Memory B cell (primary cell): ENCODE measurements around the gene PCDHGA3.
"Not testable (repeated sequence)": the region's sequence is repeated elsewhere in the genome, so short reads cannot be mapped to it uniquely, and the experiment has no call there.

Experiments
- ATAC-seq: fragments of 150-1000 bp; cut with Tn5 transposase; 2 replicates; pipeline ENCODE4 v1.10.0; 2021; ENCODE audit warnings: low read depth, mild to moderate bottlenecking, moderate library complexity
- DNase-seq, 2 donors: peaks; one replicate each; pipeline ENCODE4 v3.0.0; 2022; ENCODE audit warnings: low spot score in 2 of 2
- H3K27ac Mint-ChIP-seq: one replicate; pipeline ENCODE4 v1.8.0; 2022; ENCODE audit warnings: mild to moderate bottlenecking, moderate library complexity, mixed read lengths
- H3K27me3 Mint-ChIP-seq: one replicate; pipeline ENCODE4 v1.8.0; 2022; ENCODE audit warnings: mixed read lengths
- H3K36me3 Mint-ChIP-seq: one replicate; pipeline ENCODE4 v1.8.0; 2022; ENCODE audit warnings: mild to moderate bottlenecking, mixed read lengths
- H3K4me1 Mint-ChIP-seq: one replicate; pipeline ENCODE4 v1.8.0; 2022; ENCODE audit warnings: mixed read lengths
- H3K4me3 Mint-ChIP-seq: one replicate; pipeline ENCODE4 v1.8.0; 2022; ENCODE audit warnings: mild to moderate bottlenecking, moderate library complexity, mixed read lengths
- H3K9me3 Mint-ChIP-seq: one replicate; pipeline ENCODE4 v1.8.0; 2022; ENCODE audit warnings: mixed read lengths

Gene PCDHGA3

DNA sequence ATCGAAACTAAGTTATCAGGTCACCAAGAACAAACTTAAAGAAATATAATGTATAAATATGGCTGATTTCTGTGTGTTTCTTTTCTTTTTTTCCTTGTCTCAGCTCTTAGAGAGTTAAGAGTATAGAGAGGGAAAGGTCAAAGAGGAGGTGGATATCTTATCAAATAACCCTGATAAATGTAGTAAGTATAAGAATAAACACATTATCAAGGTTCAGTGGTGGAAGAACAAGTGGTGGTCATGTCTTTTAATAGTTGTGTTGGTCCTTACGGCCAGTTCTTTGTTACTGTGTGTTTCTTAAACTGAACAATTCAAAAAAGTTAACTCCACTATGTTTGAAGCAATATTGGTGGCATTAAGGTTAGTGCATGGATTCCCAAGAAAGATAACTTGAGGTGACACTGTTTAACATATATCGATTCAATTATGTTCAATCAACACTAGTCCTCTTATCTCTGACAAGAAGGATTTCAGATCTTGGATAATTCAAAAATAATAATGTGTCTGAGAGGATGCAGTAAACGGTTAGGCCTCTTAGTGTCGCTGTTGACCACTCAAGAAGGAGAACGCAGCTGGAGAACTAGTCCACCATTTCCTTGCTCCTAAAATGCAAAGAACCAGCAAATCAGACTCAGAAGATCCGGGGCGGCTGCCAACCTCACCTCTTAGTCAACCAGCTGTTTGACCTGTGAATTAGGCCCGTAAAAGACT, at the start of gene PCDHGA3:
TSS of gene PCDHGA3 (plus strand) at position 588 of the 711 bp plus-strand sequence. CDS start 205 bp downstream, outside the sequence.
- Mint-ChIP-seq H3K27ac (no peak within 1 kb of the TSS), H3K4me1 (no peaks in the 10 kb centered on the region), H3K36me3 (peaks cover 7% of the 10 kb centered on the region), H3K27me3 (peaks cover 20% of the 10 kb centered on the region), H3K4me3 (peak within 1 kb of the TSS; percentile 58), H3K9me3 (peaks cover 20% of the 10 kb centered on the region)
- ATAC-seq: no peak
- no peak for DNase-seq

DNA sequence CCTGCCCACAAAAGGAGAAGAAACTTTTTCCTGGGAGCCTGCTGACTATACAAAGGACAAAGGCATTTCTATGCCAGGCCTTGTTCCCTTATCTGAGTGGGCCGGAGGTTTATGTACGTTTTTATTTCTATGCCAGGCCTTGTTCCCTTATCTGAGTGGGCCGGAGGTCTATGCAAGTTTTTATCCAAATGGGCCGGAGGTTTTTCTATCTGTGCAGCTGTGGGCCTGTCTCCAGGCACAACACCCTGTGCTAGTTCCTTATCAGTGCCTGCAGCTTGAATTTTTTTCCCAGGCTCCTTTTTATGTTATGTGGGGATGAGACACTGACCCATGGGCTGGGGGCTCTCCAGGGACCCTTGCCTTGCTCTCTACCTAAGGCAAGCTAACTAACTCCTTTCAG, 45.3 kb upstream of the PCDHGA3 start:
- H3K4me3 Mint-ChIP-seq: no peak overlapping the region
- H3K36me3 Mint-ChIP-seq: peaks cover 43% of the 10 kb centered on the region
- peaks cover 20% of the 10 kb centered on the region for H3K9me3 Mint-ChIP-seq

DNA sequence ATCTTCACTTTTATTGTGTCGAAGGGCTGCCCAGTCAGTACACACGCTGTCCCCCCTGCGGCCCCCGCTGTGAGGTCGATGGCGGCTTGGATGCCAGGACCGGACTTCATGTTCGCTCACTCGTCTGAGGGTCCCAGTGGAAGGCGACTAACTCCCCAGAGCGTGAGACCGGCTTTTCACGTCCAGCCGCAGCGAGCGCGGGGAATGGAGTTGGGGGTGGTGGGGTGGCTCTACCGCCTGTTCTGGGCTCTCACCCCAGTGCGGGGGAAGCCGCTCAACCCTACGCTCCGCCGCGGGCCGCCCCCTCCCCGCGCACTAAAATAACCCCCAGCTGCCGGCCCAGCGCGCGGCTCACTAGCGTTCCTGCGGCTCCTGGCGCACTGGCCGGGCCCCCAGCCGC, 39.9 kb upstream of the PCDHGA3 start, which contains the start of gene SLC25A2:
TSS of gene SLC25A2 (minus strand) at position 294 of the 400 bp plus-strand sequence. CDS start at position 110, 184 bp downstream.
- no peaks in the 10 kb centered on the region for H3K4me1 Mint-ChIP-seq
- DNase-seq (no peak), ATAC-seq (no peak)
- no peaks in the 10 kb centered on the region for H3K27me3 Mint-ChIP-seq
- H3K9me3 Mint-ChIP-seq: peaks cover 11% of the 10 kb centered on the region
- peaks cover 39% of the 10 kb centered on the region for H3K36me3 Mint-ChIP-seq
- no peak within 1 kb of the TSS for H3K27ac Mint-ChIP-seq
- no peak within 1 kb of the TSS for H3K4me3 Mint-ChIP-seq

More for the DNA sequence above, 45.3 kb upstream of the PCDHGA3 start:
- Mint-ChIP-seq H3K27ac (no peak overlapping the region), H3K4me1 (peaks cover 7% of the 10 kb centered on the region), H3K27me3 (no peaks in the 10 kb centered on the region)
- ATAC-seq (no peak), DNase-seq (no peak)

DNA sequence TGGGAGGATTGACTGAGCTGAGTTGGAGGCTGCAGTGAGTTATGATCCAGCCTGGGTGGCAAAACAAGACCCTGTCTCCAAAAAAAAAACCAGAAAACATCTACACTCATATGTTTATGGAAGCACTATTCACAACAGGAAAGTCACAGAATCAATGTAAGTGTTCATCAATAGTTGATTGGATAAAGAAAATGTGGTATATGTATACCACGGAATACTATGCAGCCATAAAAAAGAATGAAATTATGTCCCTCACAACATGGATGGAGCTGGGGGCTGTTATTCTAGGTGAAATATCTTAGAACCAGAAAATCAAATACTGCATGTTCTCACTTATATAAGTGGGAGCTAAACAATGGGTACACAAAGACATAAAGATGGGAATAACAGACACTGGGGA, 37.0 kb upstream of the PCDHGA3 start:
- H3K4me3 Mint-ChIP-seq: no peak overlapping the region
- H3K36me3 Mint-ChIP-seq: peaks cover 47% of the 10 kb centered on the region
- ATAC-seq (no peak), DNase-seq (no peak)
- no peaks in the 10 kb centered on the region for H3K4me1 Mint-ChIP-seq
- H3K27ac Mint-ChIP-seq: no peak overlapping the region
- no peaks in the 10 kb centered on the region for H3K27me3 Mint-ChIP-seq
- H3K9me3 Mint-ChIP-seq: peaks cover 17% of the 10 kb centered on the region

DNA sequence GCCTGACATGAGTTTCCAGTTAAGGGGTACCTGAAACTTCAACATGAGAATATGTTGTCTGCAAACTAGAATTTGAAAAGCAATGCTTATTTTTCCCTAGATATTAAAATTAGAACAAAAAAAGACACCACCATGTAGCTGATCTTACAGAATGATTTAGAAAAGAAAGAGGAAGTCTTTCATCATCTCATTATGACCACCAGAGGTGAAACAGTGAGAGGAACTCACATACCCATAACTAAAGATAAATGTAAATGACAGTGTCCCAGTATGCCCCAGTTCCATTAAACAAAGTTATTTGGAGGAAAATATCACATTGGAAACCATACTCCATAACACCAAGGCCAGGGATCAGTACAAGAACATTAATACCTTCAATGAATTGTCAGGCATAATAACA, 29.9 kb upstream of the PCDHGA3 start:
- no peak for ATAC-seq
- H3K36me3 Mint-ChIP-seq: peaks cover 50% of the 10 kb centered on the region
- H3K27ac Mint-ChIP-seq: no peak overlapping the region
- no peak overlapping the region for H3K4me3 Mint-ChIP-seq
- no peaks in the 10 kb centered on the region for H3K27me3 Mint-ChIP-seq
- no peak for DNase-seq
- peaks cover 24% of the 10 kb centered on the region for H3K9me3 Mint-ChIP-seq
- H3K4me1 Mint-ChIP-seq: peaks cover 6% of the 10 kb centered on the region

DNA sequence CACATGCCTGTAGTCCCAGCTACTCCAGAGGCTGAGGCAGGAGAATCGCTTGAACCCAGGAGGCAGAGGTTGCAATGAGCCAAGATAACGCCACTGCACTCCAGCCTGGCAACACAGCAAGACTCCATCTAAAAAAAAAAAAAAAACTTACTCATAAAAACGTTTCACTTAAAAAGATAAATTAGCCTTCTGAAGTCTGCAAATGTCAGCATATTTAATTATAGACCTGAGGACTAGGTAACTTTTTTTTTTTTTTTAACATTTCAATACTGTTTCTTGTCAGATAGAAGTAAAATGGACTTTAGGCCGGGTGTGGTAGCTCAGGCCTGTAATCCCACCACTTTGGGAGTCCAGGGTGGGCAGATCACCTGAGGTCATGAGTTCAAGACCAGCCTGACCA, 26.7 kb upstream of the PCDHGA3 start:
- not testable (repeated sequence) for H3K27ac Mint-ChIP-seq, H3K4me3 Mint-ChIP-seq, DNase-seq, H3K27me3 Mint-ChIP-seq, ATAC-seq
- H3K9me3 Mint-ChIP-seq: peaks cover 21% of the 10 kb centered on the region
- H3K36me3 Mint-ChIP-seq: peaks cover 51% of the 10 kb centered on the region
- peaks cover 13% of the 10 kb centered on the region for H3K4me1 Mint-ChIP-seq

DNA sequence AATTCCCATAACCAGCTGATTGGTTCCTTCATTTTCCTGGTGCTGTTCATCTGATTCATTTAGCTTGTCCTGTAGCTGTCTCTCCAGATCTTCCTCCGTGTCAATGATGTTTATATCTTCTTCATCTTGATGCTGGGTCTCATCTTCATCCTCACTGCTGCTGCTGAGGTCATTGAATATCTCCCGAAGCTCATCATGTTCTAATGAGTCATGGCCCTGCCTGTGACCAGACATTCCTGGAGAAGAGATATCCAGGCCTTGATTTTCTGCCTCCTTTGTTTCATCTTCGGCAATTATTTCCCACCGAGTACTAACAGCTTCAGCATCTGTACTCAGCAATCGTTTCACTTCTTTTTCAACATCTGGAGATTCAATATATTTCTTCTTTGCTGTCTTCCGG, 24.4 kb upstream of the PCDHGA3 start:
- H3K36me3 Mint-ChIP-seq: peaks cover 35% of the 10 kb centered on the region
- DNase-seq (no peak), ATAC-seq (no peak)
- H3K4me1 Mint-ChIP-seq: peaks cover 13% of the 10 kb centered on the region
- H3K4me3 Mint-ChIP-seq: peak overlapping the region; percentile 27
- H3K27ac Mint-ChIP-seq: peak overlapping the region; percentile 100
- no peaks in the 10 kb centered on the region for H3K27me3 Mint-ChIP-seq
- H3K9me3 Mint-ChIP-seq: peaks cover 21% of the 10 kb centered on the region

DNA sequence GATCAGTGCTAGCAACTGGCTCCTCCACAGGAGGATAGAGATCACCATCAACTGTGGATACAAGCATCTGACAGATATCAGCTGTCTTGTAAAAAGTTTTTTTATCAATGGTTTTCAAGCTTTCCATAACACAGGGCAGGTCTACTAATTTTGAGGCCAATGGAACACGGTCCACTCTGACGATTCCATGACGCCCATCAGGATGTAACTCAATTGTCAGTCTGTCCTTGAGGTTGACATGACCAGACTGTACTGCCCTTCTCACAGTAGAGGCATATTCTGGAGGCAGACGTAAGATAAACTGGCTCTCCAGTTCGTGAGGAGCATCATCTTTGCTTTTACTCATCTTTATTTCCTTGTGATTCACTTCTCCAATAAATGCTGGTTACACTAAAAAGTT, 23.9 kb upstream of the PCDHGA3 start:
- peaks cover 20% of the 10 kb centered on the region for H3K9me3 Mint-ChIP-seq
- H3K4me3 Mint-ChIP-seq: peak overlapping the region; percentile 98
- peaks cover 1% of the 10 kb centered on the region for H3K27me3 Mint-ChIP-seq
- DNase-seq (no peak), ATAC-seq (no peak)
- peaks cover 13% of the 10 kb centered on the region for H3K4me1 Mint-ChIP-seq
- H3K36me3 Mint-ChIP-seq: peaks cover 33% of the 10 kb centered on the region
- peak overlapping the region; percentile 100 for H3K27ac Mint-ChIP-seq

DNA sequence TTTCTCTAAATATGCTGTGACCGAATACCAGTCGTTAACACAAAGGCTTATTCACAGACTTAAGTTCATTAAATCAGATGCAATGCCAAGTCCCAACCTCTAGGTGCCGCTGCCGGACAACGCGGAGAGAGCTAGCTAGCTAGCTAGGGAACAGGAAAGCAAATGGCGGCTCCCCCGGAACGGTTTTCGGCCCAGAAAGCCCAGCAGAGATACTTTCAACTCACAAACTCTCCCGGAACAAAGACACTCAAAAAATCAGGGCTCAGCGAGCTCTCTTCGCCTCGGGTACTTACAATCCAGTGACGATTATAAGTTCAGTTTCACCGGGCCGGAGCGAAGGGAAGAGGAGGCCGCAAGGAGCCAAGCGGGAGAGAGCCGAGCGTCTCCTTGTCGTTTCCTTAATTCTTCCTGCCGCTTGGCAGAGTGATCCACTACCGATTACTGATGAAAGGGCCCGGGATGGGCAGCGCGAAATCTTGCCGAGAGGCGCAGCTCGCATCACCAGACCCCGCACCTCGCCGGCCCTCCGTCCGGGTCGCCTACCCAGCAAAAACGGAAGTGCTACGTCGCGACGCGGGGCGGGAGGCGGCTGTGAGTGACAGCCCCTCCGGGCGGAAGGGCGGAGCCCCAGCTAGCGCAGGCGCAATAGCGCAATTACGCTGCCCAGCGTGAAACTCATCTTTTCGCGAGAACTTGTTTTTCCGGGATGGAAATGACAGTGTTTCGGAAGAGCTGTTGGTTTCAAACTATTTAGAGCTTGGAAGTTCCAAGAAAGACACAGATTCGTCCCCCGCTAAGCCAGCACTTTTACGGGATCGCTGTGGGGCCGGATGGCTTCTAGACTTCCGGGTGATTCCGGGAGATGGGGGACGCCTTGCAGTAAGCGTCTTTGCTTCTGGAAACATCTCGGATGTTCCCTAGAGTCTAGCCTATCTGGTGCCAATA, 23.1 kb upstream of the PCDHGA3 start, which contains the start of gene TAF7:
TSS of gene TAF7 (minus strand) at position 560 of the 945 bp plus-strand sequence. CDS start 740 bp downstream, outside the sequence.
- Mint-ChIP-seq H3K9me3 (peaks cover 14% of the 10 kb centered on the region), H3K4me1 (peaks cover 12% of the 10 kb centered on the region), H3K27ac (peak within 1 kb of the TSS; percentile 100), H3K27me3 (peaks cover 2% of the 10 kb centered on the region), H3K36me3 (peaks cover 25% of the 10 kb centered on the region), H3K4me3 (peak within 1 kb of the TSS; percentile 98)
- DNase-seq (peak; percentile 92 to 94), ATAC-seq (peak; percentile 88)

DNA sequence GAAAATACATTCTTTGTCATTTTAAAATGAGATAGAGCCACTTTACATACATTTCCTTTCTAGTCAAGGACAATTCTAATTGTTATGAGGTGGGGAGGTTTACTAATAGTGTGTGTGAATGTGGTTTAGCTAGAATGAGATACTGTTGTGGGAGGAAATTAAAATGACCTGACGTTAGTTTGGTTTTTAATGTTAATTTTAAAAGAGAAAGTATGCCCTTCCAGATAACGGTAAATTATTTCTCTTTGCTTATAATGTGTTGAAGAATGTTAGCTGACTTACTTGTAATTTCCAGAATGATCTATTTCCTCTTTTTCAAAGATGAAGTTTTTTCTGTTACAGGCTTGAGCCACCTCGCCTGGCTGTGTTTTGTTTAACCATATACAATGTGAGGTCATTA, 21.4 kb upstream of the PCDHGA3 start:
- no peak for DNase-seq
- H3K27ac Mint-ChIP-seq: no peak overlapping the region

DNA sequence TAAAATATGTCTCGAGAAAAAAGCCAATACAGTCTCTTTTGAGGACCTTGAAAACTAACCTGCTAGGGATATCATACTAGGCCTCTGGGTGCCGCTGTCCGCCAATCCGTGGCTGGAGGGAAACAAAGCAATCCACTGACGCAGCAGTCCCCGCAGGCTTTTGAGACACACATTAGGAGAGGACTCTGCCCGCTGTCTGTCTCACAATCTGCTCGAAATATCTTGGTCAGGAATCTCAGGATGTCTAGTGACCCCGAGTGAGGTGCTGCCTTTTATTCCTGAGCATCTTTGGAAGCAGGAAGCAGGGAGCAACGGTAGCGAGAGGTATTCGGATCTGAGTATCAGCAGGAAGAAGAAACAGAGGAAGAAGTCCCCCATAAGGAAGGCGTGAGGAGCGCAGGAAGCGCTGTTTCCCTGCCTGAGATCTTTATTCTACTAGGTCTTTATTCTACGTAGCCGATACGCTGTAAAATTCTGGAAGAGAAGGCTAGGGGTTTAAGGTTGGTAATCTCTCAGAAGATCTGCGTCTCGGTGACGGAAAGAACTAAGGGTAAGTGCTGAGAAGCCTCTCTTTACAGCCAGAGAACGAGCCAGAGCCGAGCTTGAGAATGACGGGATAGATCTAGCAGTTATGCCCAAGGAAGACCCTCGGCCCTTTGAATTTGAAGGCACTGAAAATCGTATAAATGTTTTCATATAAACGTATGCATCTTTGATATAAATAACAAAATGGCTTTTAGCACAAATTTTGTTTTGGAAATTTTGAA, 17.4 kb upstream of the PCDHGA3 start:
- Mint-ChIP-seq H3K4me1 (peaks cover 4% of the 10 kb centered on the region), H3K27ac (peak overlapping the region; percentile 81), H3K36me3 (peaks cover 3% of the 10 kb centered on the region), H3K4me3 (peak overlapping the region; percentile 93), H3K9me3 (peaks cover 4% of the 10 kb centered on the region), H3K27me3 (peaks cover 8% of the 10 kb centered on the region)
- peak; percentile 88 for ATAC-seq
- DNase-seq: peak; percentile 32 to 44

More for the DNA sequence above, 21.4 kb upstream of the PCDHGA3 start:
- peaks cover 11% of the 10 kb centered on the region for H3K9me3 Mint-ChIP-seq
- H3K27me3 Mint-ChIP-seq: peaks cover 2% of the 10 kb centered on the region
- ATAC-seq: no peak
- no peak overlapping the region for H3K4me3 Mint-ChIP-seq
- peaks cover 22% of the 10 kb centered on the region for H3K36me3 Mint-ChIP-seq
- H3K4me1 Mint-ChIP-seq: peaks cover 14% of the 10 kb centered on the region

DNA sequence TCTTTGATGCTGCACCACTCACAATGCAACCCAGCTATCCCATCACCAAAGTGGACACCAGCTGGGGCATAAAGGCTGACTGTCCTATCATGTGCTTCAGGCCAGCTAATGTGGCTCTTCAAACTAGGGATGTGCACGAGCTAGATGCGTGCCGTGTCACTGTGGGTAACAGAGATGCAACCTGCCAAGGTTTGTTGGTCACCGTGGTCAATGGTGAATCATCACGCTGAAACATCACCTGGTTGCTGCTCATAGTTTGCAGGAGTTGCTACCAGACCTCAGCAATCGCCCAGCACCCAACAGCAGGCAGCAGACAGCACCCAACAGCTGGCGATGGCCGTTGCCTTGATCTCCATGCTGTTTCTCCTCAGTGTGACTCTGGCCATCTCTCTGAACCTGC, 15.4 kb upstream of the PCDHGA3 start:
- H3K9me3 Mint-ChIP-seq: peaks cover 5% of the 10 kb centered on the region
- DNase-seq (no peak), ATAC-seq (no peak)
- peaks cover 4% of the 10 kb centered on the region for H3K4me1 Mint-ChIP-seq
- H3K27ac Mint-ChIP-seq: no peak overlapping the region
- peaks cover 3% of the 10 kb centered on the region for H3K36me3 Mint-ChIP-seq
- no peak overlapping the region for H3K4me3 Mint-ChIP-seq
- H3K27me3 Mint-ChIP-seq: peaks cover 10% of the 10 kb centered on the region

DNA sequence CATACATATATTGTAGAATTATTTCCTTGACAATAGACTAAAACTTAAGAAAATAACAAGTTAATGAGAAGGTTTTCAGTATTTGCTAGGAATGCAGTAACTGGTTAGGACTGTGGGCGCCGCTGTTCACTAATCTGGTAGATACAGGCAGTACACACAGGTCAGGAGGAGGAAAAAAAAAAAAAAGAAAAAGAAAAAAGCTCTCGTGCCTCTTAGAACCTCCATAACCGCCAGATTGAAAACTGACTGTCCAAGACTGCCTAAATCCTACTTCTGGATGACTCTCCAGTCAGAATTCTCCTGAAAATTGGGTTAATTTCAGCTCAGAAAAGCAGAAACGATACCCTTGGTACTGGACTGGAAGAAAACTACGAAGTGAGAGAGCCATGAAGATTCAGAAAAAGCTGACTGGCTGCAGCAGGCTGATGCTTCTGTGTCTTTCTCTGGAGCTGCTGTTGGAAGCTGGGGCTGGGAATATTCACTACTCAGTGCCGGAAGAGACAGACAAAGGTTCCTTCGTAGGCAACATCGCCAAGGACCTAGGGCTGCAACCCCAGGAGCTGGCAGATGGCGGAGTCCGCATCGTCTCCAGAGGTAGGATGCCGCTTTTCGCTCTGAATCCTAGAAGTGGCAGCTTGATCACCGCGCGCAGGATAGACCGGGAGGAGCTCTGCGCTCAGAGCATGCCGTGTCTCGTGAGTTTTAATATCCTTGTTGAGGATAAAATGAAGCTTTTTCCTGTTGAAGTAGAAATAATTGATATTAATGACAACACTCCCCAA, 13.1 kb upstream of the PCDHGA3 start, which contains the start of gene PCDHGA1:
TSS of gene PCDHGA1 (plus strand) at position 216 of the 782 bp plus-strand sequence.
- H3K4me1 Mint-ChIP-seq: peaks cover 6% of the 10 kb centered on the region
- ATAC-seq: peak; percentile 48
- DNase-seq: no peak
- peaks cover 17% of the 10 kb centered on the region for H3K27me3 Mint-ChIP-seq
- H3K27ac Mint-ChIP-seq: no peak within 1 kb of the TSS
- peak within 1 kb of the TSS; percentile 24 for H3K4me3 Mint-ChIP-seq
- peaks cover 5% of the 10 kb centered on the region for H3K36me3 Mint-ChIP-seq
- peaks cover 7% of the 10 kb centered on the region for H3K9me3 Mint-ChIP-seq
